ENCODE measurements around the gene SLC7A5. TPM values are rescaled to one million over a fixed set of nuclear protein-coding genes. Genes with fewer than 3 reads are reported as not detected.
A peak's percentile ranks its signal among the peaks of the same experiment; 100 is the strongest.

The SLC7A5 gene
- polyA plus RNA-seq, 3 donors = 4.8 to 10.0 (median 6.1) TPM

DNA sequence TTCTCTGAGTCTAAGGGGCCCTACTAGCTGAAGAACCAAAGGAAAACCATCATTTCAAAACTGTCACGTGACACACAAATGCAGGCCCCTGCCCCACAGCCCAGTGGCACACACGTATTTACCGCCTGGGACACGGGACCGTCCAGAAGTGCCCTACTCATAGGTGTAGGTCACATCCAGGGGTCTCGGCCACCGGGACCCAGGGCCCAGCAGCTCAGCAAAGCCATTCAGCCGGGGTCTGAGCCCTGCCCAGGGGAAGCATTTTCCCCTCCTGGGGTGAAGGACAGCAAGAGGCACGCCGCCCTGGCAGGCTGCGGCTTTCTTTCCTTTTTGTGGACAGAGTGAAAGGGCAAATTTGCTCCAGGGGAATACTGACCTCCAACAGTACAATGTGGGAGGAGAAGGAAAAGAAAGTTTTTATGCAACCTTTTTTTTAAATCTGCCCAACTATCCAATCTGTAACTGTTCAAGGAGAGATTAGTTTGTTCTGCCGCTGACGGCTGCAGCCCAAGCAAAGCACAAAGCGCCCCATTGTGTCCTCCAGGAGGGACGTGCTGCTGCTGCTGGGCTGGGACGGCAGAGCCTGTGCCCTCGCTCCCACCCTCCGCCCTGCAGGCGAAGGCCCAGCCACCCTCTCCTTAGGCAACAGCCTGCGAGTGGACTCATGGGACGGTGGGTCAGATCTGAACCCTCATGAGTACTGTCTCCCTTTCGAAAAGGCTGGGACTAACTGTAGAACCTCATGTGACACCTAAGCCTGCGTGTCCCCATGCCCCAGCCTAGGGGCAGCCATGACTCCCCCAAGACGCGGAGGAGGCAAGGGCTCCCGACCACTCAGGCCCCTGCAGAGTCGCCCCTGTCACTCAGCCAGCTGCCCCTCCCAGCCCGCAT lies 21.3 kb downstream of the SLC7A5 start:
- DNase-seq = no peak

DNA sequence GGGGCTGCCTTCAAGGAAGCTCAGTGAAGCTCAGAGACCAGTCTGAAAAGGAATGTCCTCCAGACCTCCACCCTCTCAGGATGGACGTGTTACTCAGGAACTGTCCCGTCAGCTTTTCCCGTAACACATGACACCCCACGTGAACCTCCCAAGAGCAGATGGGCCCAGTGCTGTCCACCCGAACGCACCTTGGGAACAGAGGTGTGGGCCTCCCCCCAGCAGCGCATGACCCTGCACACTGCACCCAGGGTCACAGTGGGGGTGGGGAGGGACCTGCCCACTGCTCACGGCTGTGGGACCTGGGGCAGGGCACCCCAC lies 21.9 kb downstream of the SLC7A5 start:
- no peak for DNase-seq

DNA sequence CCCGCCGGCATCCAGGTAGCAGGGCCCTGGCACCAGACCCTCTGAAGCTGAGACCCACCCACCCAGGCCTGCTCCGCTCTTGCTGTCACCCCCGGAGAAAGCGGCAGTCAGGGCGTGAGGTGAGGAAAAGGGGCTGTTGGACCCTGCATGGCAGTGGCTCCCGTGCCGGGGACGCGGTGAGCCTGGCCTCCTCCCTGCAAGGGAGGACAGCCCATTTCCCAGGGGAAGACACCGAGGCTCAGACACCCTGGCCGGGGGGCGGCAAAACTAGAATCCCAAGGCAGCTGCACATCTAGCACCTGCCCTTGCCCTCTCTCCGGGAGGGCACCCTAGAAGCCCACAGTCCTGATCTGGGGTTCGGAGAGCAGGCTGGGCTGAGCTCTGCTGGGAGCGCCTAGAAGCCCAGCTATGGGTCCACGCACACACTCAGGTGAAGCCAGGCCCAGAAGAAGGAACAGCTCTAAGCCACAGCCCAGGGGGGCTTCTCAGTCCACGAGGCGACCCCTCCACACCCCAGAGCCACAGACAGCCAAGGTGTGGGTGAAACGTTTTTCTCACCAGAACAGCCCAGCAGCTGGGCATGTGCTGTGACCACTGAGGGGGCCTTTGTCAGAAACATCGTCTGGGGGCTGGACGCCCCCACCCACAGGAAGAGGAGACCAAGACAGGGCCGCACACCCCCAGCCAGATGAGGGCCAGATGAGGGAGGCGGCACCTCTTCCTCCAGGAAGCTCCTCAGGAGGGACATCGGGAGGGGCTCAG lies 22.4 kb downstream of the SLC7A5 start:
- no peak for DNase-seq

DNA sequence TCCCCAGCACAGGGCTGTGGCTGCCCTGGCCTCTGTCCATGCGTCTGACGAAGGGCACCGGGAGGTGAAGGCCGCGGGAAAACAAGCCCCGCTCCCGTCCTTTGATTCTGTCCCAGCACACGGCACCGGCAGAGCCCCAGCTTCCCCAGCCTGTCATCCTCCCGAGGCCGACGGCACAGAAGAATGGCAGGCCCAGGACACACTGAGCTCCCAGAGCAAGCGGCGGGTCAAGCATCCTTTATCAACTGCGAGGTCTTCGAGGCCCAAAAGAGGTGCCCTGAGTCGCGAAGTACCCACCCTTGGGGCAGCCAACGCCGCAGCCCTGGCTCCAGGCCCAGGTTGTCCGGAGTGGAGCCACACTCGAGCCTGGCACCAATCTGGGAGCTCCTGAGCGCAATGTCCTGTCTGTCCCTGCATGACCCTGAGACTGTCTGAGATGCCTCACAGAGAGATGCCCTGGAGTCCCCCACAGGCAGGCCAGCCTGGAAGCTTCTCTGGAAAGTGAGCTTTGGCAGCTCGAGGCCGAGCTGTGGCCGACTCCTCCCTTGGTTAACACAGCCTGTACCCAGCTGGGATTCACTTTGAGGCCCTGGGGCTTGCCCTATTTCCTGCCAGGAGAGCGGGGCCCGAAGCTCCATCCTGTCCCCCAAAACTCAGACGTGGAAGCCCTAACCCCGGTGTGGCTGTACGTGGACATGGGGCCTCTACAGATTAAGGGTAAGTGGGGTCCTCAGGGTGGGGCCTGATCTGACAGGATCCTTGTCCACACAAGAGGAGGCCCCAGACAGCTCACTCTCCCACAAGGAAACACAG lies 23.3 kb downstream of the SLC7A5 start:
- DNase-seq = no peak

DNA sequence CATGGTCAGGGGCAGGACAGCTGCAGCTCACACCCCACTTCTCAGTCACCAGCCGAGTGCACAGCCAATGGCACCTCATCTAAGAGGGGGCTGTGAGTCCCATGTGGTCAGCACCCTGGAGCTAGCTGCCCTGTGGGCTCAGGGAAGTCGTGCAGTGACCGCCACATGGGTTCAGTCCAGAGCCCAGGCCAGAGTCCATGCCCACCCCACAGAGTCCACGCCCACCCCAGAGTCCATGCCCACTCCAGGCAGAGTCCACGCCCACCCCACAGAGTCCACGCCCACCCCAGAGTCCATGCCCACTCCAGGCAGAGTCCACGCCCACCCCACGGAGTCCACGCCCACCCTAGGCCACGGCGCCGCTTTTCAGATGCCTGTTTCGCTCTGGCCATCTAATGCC lies 24.1 kb downstream of the SLC7A5 start:
- no peak for DNase-seq

DNA sequence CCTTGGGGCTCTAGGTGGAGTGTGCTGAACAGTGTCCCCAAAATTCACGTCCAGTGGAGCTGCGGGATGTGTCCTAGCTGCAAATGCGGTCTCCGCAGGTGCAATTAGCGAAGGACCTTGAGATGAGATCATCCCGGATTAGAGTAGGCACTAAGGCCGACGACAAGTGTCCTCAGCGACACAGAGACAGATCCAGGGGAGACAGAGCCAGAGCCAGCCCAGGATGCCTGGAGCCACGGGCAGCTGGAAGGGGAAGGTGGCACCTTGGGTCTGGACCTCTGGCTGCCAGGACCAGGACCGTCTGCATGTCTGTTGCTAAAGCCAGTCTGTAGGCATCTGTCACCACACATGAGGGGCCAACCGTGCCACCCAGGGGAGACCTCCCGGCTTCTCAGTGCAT lies 24.5 kb downstream of the SLC7A5 start:
- no peak for DNase-seq

DNA sequence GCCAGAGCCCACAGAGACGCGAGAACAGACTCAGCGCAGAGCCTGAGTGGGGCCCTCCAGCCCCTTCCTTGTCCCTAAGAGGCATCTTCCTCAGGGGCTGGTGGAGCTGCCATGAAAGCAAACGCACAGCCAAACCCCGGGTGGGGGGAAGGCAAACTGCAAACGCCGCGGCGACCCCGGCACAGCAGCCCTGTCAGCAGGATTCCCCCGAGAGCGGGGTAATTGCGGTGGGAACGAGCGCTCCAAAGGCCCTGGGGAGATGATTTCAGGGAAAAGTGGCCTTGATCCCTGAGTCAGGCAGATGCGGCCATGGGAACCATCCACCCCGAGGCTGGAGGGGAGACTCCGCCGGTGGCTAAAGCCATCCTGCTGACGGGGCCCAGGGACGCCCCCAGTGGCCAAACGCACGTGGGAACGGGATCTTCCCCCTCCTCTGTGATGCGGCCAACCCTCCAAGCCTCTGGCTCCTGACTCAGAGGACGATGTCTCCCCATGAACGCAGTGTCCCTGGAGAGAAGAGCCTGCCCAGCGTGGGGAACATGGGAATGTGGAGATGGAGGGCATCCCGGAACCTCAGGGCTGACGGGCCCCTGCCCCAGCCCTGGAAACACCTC lies 25.1 kb downstream of the SLC7A5 start:
- DNase-seq = no peak

DNA sequence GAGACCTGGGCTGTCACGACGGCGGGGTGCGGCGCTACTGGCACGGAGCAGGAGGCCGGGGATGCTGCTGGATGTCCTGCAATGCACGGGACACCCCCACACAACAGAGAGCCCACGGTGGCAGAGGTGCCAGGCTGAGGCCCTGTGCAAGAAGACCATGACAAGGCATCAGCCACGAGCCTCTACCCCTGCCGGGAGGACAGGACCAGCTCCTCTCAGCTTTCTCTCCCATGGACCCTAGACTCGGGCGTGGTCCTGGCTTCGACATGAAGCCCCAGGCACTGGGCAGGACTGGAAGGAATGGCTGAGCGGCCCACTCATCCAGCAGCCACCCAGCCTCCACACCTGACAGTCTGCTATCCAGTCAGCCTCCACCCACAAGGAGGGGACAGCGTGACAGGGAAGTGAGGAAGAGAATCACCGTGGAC lies 25.6 kb downstream of the SLC7A5 start:
- no peak for DNase-seq

DNA sequence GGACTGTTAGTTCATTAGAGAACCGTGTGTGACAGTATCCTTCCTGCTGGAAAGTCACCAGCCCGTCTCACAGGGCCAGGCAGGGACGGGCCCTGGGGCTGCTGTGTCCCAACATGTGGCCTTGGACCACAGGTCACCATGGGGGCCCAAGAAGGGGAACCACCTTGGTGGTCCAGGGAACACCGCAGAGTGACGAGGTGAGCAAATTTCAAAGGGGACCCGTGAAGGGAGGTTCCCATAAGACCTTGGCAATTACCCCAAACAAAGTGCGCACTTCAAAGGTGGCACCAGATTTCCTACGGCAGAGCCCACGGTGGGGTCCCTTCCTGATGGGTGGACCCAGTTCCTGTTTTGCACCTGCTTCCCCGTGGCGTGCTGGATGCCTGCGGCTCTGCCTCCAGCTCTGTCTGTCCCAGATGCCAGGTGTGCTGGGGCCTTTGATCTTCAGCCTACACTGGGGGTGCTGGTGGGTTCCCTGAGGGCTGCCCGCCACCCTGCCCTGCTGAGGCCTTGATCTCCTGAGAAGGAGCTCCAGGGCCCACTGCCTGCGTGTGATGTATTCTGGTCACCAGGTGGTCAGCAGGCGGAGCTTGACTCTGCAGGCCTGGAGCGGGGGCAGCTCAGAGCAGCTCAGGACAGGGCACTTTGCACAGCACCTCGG lies 27.0 kb downstream of the SLC7A5 start:
- no peak for DNase-seq

DNA sequence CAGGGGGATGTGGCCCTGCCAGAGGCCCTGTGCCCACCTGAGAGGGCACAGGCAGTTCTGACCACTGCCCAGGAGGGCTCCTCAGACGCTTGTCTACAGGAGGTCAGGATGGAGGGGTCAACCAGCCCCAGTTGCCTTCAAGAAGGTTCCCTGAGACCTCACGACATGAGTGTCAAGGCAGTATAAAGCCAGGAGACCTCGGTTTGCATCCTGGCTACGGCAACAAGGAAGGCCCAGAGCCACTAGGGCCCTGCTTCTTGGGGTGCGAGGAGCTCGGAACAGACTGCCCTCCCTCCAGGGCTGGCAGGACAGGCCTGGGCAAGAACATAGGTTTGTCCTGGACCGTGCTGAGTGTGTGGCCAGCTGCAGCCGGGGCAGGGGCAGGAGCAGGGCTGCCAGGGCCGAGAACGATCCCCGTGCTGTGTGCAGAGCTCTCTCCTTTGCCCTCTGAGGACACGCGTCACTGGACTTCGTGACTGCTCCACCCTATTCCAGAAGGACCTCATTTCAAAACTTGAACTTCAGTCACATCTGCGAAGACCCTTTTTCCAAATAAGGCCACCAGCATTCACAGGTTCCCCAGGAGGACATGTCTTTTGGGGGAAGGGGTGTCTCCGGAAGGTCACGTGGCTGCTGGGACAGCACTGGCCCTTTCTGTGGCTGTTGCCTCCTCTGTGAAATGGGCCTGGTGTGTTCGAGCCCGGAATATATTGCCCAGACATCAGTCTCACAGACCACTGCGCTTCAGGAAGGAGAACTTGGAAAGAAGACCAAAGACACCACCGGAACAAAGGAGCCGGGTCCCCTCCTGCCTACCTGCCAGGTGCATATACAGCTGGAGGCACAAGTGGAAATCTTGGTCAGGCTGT lies 27.7 kb downstream of the SLC7A5 start:
- no peak for DNase-seq

DNA sequence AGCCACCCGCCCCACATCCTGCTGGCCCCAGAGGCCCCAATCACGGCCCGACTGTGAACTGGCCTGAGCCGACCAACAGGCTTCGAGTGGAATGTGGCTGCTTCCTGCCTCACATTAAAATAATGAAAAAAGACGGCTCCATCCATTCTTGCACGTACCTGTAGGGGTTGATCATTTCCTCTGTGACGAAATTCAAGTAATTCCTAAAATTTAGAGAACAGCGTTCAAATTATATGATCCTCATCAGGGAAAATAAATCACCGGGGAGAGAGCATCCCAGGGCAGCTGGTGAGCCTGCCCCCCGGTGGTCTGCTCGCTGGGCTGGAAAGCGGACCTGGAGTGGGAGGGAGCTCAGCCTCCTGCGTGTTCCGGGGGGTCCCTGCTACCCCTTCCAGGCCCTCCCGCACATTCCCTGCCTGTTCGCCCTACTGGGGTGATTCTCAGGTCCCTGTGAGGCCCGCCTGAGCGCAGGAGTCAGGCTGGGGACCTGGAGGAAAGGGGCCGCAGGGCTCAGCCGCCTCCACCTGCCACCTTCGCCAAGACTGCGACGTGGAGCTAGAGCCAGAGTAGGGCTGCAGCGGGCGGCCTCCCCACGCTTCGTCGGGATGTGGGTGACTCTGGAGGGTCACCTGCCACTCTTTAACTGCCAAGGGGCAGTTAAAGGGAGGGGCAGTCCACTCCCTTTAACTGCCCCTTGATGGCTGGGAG lies 28.9 kb downstream of the SLC7A5 start:
- DNase-seq = peak; percentile 49

DNA sequence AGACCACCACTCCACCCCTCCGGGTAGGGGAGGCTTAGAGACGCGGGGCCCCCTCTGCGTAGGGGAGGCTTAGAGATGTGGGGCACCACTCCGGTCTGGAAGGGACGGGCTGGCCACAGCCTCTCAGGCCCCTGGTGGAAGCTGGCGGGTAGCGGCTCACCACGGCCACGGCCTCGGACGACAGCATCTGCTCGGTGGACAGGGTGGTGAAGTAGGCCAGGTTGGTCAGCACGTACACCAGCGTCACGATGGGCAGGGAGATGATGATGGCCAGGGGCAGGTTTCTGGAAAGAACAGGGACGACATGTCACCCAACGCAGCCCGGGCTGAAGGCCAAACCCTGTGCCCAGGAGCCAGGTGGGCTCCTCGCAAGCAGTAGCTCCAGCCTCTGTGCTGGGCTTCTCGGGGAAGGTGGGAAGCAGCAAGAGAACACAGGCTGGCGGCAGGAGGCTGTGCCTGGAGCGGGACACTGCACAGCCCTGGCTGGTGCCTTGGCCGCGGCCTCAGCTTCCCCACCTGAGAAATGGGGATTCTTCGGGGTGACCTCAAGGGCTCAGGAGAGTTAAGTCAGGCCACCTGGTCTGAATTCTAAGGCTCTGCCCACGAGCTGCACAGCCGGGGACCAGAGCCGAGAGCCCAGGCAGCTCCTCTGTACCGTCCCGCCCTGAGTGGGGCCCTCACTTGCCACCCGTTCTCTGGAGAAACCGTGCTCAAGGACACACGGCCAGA lies 29.6 kb downstream of the SLC7A5 start:
- no peak for DNase-seq

DNA sequence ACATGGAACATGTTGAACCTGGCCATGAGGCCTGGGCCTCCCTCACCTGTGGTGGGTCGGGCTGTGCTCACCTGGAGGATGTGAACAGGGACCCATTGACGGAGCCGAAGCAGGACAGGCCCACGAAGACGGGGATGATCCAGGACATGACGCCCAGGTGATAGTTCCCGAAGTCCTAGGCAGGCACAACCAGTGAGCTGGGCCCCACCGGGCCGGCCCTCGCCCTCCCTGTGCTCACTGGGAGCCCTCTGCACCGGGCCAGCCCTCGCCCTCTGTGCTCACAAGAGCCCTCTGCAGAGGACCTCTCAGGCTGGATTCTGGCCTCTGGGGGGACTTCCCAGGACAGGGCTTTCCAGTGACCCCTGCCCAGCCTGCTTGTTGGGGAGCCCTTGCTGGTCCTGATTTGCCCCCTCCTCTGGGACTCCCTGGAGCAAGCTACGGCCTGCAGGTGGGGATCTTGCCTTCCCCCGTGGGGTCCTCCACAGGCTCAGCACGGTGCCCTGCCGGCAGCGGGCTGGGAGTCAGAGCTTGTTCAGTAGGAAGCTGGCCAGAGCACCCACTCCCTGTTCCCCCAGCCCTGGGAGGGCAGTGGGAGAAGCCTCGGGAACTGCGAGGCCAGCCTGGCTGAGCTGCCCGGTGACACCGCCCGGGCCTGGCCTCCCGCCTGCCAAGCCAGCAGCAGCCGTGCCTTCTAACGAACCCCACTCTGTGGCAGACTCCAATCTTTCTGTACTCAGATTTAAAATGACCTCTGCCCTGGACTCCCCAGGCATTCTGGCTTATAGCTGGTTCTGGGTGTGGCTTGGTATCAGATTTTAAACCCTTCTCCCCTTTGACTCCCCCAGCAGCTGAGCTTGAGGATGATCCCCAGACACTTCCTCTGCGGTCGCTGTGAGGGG lies 30.4 kb downstream of the SLC7A5 start:
- no peak for DNase-seq

DNA sequence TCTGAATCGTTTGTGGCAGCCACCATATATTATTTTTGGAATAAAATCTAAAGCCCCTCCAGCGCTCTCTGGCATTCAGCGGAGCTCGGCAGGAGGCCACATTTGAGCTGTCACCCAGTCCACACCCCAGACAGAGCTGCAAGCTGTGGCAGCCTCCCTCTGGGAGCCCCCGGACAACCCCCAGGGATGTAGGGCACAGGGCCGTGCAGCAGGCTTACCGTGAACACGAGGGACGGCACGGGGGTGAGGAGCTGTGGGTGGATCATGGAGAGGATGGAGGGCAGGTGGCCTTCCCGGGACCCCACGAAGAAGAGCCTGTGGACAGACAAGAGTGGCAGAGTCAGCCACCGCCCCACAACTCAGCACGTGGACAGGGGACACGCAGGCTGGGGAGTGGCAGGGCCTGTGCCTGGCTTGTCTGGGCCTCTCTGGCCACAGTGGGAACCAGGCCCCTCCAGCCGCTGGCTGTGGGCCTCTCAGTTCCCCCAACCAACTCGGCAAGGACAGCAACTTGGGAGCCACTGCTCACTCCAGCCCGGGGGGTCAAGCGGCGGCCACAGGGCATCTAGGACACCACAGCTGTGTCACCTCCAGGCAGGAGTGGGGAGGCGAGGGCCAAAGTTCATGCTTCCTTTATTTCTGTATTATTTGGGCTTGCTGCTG lies 31.5 kb downstream of the SLC7A5 start:
- no peak for DNase-seq

DNA sequence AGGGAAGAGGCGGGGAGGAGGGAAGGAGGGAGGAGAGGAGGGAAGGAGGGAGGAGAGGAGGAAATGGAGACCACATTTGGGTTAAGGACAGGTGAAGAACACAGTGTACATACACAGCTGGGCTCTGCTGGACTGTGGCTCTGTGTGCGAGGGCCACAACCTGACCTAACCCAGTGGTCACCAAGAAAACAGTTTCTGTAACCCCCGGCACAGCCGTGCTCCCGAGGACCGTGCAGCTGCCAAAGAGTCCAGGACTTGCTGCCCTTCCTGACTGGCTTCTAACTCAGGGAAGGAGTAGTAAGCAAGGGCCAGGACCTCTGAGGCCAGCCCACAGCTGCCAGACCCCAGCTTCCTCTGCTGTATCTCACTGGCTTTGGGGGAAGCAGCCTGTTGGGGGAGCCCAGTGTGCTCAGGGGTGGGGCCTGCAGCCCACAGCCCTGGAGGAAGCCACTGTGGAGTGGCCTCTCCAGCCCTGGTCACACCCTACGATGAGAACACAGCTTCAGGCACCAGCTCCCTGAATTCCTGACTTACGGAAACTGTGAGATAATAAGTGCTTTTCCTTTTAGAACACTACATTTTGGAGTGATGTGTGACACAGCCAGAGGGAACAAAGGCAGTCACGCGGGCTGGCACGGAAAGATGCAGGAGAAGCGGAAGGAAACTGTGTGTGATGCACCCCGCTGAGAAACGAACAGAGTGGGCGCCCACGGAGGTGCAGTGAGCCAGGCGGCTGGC lies 32.3 kb downstream of the SLC7A5 start:
- no peak for DNase-seq

DNA sequence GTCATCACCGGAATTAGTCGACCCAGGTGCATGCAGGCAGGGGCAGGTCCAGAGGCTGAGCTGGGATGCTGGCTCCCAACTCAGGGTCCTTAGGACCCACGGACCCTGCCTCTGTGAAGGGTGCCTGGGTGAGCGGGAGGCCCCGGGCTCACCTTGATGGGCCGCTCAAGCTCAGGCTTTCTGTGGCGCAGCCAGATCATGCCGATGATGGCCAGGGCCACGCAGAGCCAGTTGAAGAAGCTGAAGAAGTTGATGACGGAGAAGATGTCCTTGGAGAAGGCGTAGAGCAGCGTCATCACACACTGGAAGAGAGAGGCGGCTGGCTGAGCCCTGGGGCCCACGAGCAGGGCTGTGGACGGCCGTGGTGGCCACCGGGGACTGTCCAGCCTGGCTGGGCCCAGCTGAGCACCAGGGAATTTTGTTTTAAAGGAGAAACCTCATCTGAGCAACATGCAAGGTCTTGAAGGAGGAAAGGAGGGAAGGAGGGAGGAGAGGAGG lies 32.9 kb downstream of the SLC7A5 start:
- no peak for DNase-seq
